Measurements from ENCODE around the gene IMPDH2.

IMPDH2 gene

DNA sequence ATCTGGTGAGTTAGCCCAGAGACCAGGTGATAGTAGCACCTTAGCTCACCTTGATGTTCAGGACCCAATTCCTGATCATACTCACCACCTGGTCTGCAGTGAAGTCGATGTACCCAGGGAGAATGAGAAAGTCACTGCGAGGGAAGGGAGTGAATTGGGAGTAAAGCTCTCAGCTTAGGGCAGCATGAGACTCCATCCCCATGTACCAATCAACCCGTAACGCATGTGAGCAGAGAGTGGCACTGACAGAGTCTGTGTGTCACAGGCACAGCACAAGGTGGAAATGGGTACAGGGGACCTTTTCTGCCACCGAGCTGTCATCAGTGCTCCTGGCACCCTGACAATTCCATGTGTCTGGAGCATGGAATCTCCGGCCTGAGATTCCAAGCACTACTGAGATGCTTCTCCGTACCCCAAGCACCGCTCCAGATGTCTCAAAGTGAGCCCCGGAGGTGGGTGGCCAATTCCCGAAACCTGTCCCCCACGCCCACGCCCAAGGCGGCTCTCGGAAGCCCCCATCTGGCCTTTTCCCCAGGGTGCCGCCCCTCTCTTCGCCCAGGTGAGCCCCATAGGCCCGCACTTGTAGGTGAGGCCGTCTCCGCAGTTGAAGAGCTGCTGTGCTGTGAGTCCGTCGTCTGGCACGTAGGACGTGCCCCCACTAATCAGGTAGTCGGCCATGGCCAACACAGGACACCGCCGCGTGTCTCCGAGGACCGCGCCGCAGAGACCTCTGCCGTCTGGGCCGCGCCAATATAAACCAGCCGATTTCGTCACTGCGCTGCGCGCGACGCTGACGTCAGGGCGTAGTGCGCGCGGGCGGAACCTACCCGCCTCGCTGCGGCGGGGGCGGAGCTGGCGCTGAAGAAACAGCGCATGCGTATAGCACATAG lies at the start of gene IMPDH2:
Gene IMPDH2, minus strand, starts transcription at position 726 of the 890 bp plus-strand sequence. Its CDS starts 48 bp downstream, at position 678.
- DNase-seq: peak; percentile 84

DNA sequence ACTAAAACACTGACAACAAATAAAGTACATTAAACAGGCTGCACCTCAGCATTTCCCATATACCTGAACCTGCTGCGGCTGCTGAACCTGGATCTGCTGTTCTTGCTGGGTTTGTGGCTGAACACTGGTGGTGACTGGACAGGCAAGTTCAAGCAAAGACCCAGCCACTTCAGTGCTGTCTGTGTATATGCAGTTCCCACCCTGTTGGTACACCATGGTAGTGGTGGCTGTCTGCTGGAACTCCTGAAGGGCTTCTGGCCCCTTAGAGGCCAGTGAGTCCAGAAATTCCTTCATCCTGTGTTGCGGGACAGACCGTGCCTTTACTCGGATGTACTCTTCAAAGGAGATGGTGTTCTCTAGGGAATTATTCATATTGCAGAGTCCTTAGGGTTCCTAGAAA lies 47.4 kb upstream of the IMPDH2 start:
- DNase-seq: no peak

DNA sequence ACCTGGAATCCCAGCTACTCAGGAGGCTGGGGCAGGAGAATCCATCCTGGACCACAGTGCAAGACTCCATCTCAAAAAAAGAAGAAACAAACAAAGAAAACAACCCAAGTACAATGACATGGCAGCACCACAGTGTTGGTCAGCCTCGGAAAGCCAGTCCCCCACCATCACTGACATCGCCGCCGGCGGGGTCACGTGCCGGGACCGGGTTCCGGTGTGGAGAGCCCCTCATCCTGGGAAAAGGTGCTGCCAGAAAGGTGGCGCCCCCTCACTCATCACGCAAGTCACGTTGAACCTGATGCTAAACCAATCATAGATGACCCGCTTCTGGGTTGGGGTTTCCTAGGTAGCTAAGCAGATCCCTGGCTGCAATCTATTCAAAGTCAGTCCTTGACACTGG lies 46.9 kb upstream of the IMPDH2 start:
- DNase-seq: no peak

DNA sequence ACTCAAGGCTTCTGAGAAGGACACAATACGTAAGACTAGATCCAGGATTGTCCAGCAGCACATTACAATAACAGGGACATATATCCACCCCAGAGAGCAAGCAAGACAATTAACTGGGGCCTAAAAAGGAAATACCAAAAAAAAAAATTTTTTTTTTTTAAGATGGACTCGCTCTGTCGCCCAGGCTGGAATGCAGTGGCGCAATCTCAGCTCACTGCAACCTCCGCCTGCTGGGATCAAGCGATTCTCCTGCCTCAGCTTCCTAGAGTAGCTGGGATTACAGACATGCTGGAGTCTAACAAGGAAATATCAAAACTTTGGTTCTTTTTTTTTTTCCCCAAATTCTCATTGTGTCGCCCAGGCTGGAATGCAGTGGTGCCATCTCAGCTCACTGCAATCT lies 28.8 kb upstream of the IMPDH2 start:
- DNase-seq: no peak

DNA sequence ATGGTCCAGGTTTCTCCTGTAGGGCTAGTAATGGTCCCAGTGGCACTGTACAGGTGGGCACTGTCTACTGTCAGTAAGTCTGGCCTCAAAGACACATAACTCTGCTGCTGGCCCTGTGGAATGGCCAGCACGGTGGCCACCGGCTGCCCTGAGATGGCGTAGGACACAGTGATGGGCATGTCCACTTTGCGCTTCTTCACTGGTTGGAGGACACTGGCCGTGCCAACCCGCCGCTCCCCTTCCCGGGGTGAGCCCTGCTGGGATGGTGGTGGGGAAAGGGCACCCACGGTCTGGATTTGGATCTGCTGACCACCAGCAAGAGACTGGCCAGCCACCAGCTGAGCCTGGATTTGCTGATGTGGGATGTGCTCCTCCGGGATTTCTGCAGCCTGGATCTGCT lies 28.1 kb upstream of the IMPDH2 start:
- DNase-seq: no peak

DNA sequence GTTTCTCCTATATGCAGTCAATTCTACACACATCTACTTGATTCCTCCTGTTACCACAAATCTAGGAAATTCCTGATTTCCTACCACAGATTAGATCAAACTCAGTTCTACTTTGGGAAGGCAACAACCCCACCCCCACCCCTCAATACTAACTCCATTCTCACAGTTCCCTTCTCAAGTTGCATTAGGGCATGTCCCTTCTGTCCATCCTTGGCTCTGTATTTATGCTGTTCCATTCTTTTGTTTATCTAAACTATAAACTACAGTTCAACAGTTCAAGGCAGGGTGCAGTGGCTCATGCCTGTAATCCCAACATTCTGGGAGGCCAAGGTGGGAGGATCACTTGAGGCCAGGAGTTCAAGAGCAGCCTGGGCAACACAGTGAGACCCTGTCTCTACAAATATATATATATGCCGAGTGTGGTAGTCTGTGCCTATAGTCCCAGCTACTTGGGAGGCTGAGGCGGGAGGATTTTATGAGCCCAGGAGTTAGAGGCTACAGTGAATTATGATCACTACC lies 25.2 kb upstream of the IMPDH2 start:
- DNase-seq: no peak

DNA sequence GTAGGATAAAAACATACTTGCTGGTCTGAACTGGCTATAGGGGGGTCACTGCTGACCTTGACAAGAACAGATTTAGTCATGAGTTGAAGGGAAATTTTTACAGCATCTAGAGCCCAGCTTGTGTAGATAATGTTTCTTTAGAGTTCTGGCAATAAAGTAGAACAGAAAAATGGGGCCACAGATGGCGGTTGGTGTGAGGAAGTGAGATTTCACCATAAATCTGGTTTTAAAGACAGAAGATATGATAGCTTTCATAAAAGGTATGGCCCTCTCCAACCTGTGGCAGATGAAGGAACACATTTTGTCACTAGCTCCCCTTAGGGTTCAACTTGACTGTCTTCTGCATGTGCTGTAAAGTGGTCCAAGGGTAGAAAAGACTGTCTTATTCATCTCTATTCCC lies 24.3 kb upstream of the IMPDH2 start:
- DNase-seq: no peak

DNA sequence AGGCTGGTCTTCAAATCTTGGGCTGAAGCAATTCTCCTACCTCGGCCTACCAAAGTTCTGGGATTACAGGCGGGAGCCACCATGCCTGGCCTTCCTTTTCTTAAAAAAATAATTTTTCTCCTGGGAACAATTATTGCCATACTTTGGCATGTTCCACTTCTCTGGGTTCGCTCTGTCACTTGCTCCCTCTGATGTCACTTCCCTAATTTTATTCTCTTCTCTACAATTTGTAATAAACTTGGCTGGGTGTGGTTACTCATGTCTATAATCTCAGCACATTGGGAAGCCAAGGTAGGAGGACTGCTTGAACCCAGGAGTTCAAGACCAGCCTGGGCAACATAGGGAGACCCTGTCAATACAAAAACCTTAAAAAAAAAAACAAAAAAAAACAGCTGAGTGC lies 6.1 kb upstream of the IMPDH2 start:
- DNase-seq: no peak

DNA sequence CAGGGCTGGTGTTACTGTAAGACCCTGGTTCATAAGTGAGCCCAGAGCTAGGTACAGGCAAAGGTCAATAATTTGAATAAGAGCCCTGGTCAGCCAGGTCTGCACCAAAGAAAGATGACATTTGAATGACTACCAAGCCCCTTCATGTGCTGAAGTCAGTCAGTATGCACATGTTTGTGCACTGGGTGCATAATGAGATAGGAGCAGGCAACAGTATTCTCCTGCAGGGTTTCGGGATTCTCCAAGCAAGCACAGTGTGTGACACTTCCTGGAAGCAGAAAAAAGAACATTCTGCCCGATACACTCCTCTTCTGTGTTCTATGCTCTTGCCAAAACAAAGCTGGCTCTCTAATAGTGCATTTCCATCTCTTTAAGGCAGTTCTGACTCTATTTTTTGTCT lies 5.5 kb upstream of the IMPDH2 start:
- DNase-seq: no peak

DNA sequence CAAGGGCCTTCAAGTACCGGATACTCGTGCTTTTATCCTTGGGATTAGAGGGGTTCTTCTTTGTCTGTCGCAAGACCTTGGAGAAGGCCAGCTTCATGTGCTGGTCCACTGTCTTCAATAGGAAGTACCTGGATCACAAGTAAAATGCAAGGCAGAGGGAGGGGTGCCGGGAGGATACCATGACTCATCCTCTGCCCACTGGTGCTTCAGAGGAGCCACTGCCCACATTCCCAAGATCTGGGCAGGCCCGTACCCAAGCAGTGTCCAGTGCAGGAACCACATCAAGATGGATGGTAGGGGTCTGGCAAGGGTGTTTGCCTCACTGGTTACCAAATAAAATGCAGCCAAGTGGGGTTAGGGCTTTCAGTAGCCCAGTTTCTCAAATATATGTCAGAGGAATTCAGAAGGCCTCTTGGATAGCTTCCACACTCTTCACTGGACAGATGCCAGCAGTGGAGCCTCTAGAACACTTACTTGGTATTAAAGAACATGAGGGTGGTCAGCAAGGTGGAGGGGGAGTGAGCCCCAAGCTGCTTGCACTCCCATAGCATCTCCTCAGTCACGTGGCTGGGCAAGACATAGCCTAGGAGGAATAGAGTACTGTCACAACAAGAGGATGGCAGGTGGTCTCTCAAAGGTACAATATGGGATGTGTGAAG lies 3.6 kb upstream of the IMPDH2 start:
- DNase-seq: peak; percentile 74

DNA sequence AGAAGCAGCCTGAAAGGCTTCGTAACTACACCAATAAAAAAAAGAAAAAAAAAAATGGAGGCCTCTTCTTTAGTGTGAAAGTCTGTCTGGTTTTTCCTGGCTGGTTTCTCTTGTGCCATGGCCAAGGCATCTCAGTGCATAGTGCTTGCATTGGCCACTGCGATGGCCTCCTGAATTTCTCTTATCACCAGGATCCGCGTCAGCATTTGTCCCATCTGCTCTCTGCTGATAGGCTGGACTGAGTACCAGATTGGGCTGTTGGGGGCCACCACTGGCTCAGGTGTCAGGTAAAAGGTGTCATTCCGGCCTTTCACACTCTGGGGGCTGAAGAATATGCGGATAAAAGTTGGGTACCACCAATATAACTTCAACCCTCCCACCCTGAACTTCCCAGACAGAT lies 1.1 kb upstream of the IMPDH2 start:
- DNase-seq: no peak

DNA sequence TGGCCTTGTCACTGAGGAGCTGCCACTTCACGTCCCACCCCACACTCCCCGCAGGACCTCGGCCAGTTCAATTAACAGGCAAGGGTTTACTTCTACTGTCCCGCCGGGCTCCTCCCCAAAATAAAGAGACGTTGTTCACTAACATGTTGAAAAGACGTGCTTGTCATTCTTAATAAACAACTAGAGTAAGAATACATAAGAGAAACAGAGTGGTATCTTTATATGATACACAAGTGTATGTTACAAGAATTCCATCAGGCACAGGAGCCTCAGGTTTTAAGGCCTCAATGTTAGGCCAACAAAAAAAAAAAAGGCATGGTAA lies 326 bp upstream of the IMPDH2 start:
- no peak for DNase-seq

DNA sequence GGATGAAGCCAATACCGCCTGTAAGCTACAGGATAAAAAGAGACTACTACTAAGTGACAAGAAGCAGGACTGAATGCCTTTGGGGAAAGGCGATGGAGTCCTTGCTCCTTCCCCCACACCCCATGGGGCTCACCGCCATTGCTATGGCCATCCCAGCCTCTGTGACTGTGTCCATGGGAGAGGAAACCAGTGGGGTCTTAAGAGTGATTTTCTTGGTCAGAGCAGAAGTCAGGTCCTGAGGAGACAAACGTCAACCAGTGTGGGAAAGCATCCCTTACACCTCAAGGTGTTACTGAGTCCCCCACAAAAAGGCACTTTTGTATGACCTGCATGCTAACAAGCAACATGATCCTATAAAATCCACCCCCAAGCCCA lies 913 bp downstream of the IMPDH2 start:
- DNase-seq: no peak

DNA sequence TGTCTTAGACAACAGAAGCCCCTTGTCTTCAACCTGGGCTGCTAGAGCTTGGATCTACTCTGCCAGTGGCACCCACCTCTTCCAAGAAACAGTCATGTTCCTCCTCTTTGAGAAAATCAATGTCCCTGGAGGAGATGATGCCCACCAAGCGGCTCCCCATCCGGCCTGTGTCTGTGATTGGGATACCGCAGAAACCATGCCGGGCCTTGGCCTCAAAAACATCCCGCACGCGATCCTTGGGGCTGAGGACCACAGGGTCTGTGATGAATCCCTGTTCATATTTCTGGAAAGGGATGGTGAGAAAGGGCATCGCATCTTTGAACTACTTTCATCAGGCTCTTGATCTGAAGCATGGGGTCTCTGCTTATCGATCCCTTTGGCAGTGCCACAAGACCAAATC lies 1.6 kb downstream of the IMPDH2 start:
- DNase-seq: no peak

DNA sequence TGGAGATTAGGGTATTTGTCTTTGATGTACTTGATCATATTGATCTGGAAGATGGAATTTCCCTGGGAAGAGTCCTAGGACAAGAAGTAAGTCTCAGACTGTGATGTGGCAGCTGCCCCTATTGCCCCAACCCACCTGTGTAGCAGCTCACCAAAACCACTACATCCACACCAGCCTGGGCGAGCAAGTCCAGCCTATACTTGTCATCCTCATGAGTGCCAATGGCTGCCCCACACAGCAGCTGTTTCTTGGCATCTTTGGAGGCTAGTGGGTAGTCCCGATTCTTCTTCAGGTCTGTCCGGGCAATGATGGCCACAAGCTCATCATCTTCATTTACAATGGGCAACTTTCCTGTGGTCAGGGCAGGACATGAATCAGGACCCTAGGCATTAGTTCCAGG lies 2.7 kb downstream of the IMPDH2 start:
- DNase-seq: no peak

DNA sequence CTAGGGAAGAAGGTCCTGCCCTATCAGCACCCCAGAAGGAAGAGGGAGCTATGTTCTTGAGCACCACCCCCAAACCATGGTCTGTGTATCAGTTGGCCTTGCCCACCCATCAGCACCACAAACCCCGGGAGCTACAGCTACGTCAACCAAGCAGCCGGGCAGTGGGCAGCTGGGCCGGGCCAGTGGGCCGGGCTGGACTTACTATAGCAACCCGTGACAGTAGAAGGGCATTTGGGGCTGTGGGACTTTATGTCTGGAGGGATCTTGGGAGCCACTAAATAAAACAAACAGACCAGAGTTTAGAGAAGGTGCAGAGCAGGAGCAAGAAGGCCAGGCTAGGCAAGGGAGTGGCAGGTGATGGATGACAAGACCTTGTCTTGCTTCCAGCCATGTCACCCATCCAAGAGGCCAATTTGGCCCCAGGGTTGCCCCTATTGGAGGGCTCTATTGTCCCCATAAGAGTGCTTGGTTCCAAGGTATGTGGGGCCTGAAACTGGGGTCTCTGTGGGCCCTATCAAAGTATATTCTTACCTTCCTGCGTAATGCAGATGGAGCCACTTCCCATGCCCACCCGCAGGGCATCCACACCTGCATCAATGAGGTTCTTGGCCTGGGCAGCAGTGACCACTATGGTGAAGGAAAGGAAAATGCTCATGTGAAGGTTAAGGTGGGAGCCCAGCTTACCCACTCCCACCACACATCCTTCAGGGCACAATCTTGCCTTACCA lies 3.2 kb downstream of the IMPDH2 start:
- DNase-seq: no peak

DNA sequence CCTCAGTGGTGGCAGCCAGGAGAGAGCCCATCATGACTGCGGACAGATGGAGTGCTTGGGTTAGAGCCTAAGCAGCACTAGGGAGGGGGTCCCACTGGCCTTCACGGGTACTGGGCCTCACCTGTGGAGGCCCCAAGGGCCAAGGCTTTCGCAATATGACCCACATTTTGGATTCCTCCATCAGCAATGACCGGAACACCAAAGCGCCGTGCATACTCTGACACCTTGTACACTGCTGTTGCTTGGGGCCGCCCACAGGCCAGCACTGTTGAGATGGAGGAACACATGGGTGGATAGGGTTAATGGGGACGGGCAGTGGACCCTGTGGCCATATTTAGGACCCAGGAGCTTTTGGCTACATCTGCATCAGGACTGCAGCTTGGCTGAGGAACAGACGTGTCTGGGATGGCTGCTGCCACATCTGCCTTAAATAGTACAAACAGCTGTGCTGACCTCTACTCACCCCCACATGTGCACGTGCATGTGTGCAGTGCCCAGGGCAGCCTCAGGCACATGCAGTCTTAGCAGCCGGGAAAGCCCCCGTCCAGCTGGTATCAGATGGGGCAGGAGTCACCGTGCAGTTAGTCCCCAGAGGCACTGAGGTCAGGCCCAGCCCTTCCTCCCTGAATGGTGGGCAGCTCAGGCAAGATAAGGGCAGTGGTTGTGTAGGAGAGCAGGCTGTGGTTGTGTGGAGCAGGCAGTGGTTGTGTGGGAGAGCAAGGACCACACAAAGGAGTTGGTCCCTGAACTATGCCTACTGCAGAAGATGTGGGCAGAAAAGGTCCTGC lies 4.0 kb downstream of the IMPDH2 start:
- DNase-seq: no peak

DNA sequence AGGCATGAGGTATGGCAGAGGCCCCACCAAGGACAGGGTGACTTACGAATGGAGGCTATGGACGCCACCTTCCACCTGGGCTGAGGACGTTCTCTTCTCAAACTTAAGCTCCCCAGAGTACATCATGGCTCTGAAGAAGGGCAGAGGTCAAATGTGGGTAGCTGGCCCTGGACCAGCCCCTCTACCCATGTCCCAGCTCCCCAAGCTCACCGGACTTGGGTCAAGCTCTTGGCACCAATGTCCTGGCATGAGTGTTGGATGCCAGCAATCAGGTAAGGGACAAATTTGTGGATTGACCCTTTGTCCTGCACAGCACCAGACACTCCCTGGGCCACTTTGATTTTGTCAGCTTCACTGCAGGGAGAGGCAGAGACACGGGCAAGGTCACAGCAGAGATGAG lies 4.7 kb downstream of the IMPDH2 start:
- no peak for DNase-seq

DNA sequence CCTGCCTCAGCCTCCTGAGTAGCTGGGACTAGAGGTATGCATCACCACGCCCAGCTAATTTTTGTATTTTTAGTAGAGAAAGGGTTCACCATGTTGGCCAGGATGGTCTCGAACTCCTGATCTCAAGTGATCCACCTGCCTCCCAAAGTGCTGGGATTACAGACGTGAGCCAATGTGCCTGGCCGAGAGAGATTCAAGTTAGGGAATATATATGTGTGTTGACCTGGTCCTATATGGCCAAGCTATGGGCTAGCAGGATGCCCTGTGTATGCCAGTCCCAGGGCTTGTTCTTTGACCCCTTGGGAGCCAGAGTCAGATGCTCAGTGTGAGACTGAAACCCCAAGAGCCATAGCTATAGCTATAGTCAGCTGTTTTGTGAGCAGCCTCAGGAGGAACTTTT lies 5.4 kb downstream of the IMPDH2 start:
- DNase-seq: no peak

DNA sequence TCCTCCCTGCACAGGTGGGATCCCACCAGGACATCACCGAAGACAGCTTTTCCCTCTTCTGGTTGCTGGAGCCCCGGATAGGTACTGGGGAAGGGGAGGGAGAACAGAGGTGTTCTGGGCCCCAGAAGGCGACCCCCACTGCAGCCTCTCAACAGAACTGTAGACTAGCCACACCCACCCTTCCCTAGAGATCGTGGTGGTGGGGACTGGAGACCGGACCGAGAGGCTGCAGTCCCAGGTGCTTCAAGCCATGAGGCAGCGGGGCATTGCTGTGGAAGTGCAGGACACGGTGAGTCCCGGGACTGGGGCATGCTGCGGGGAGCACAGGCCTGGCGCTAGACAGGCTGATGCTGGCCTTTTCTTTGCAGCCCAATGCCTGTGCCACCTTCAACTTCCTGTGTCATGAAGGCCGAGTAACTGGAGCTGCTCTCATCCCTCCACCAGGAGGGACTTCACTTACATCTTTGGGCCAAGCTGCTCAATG lies 6.5 kb downstream of the IMPDH2 start:
- DNase-seq: no peak

DNA sequence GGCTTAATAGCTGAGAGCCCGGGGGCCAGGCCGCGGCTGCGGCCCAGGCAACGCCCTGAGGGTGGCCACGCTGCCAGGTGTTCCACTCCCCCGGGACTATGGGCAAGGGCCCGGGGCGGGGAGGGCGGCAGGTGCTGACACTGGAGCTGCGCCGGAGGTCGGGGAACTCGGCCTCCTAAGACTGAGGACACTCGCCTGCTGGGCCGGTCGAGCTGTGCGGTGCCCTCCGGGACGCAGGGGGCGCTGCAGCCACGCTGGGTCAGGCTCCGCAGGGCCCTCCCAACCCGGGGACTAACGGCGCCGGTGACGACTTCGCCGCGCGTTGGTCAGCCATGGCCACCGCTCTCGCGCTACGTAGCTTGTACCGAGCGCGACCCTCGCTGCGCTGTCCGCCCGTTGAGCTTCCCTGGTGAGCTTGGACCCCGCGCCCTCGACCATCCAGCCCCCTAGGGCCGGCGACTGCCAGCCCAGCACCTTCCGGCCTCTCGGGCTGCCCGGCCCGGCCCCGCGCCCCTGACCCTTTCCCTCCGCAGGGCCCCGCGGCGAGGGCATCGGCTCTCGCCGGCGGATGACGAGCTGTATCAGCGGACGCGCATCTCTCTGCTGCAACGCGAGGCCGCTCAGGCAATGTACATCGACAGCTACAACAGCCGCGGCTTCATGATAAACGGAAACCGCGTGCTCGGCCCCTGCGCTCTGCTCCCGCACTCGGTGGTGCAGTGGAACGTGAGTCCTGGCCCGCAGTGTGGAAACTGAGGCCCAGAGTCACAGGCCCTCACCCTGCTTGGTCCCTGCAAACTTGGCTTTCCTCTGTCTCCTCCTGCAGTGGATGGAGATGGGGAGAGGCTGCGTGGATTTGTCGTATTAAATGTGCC lies 7.1 kb downstream of the IMPDH2 start, which contains the start of gene NDUFAF3:
Gene NDUFAF3, plus strand, starts transcription at position 309 of the 875 bp plus-strand sequence. Its CDS starts 24 bp downstream, at position 333.
- peak; percentile 95 for DNase-seq

Data from NCI-H226 (cell line).